Measurements from ENCODE around the gene NDRG2. TPM values are rescaled to one million over a fixed set of nuclear protein-coding genes. Genes with fewer than 3 reads are reported as not detected.

NDRG2 gene
- total and polyA plus RNA-seq, 2 experiments from 2014 or later: 0.28 to 2.8 TPM

DNA sequence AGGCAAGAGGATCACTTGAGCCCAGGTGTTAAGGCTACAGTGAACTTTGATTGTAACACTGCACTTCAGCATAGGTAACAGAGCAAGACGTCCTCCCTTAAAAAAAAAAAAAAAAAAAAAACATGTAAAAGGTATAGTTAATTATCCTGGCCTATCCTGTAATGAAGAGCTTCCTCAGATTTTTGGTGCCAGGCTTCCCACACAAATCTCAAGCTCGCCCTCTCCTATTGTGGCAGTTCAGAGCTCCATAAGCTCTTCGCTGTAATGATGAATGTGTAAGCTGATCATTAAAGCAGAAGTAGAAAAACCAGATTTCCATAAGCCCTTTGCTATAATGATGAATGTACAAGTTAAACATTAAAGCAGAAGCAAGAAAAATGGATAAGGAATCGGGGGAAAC lies 27.7 kb downstream of the NDRG2 start:
- Histone ChIP-seq H3K27me3 (replicated peaks; ENCODE audit: insufficient read depth) (no peaks in the 10 kb centered on the region), H2AFZ (no peak overlapping the region), H3K9ac (no peak overlapping the region), H3F3A (ENCODE audit: insufficient read depth) (peaks cover 23% of the 10 kb centered on the region), H3K36me3 (ENCODE audit: low read depth) (peaks cover 34% of the 10 kb centered on the region), H3K79me2 (ENCODE audit: insufficient read depth) (peaks cover 10% of the 10 kb centered on the region), H3K27ac (no peak overlapping the region), H3K9me2 (ENCODE audit: insufficient read depth) (no peaks in the 10 kb centered on the region), H3K4me1 (ENCODE audit: insufficient read depth) (peaks cover 11% of the 10 kb centered on the region), H3K9me3 (ENCODE audit: low read depth) (no peaks in the 10 kb centered on the region), H3K4me2 (ENCODE audit: unreplicated experiment) (no peak overlapping the region), H4K20me1 (ENCODE audit: insufficient read depth) (no peaks in the 10 kb centered on the region), H3K4me3 (no peak overlapping the region)
- in situ Hi-C loops (cut with MboI): no loop called here
- WGBS, 2 experiments (ENCODE audit: low coverage in 1 of 2, low lambda C conversion rate in 2 of 2, missing lambda C conversion rate in 2 of 2): 75 to 77% methylated on average over 4 of the region's 4 CpGs
- TF ChIP-seq EZH2 (IDR thresholded peaks at IDR 0.05; ENCODE audit: insufficient read depth, poor library complexity, severe bottlenecking) (no peak), EZH2phosphoT487 (IDR thresholded peaks at IDR 0.05; ENCODE audit: insufficient read depth, low read depth) (no peak)
- DNase-seq: no peak

DNA sequence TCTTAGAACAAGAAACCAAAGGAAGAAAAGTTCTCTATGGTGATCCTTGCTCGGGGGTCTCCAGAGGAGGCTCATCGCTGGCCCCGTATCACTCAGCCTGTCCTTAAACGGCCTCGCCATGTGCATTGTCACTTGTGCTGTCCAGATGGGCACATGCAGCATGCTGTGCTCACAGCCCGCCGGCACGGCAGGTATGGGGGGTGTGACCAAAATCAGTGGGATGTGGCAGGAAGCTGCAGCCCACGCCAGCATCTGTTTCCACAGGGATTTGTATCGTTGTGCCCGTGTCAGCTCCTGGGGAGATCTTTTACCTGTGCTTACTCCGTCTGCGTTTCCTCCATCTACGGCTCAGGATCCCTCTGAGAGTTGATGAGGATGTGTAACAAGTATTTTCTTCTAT lies 28.3 kb downstream of the NDRG2 start:
- TF ChIP-seq EZH2phosphoT487 (IDR thresholded peaks at IDR 0.05; ENCODE audit: insufficient read depth, low read depth) (no peak), EZH2 (IDR thresholded peaks at IDR 0.05; ENCODE audit: insufficient read depth, poor library complexity, severe bottlenecking) (no peak)
- no peaks in the 10 kb centered on the region for H3K9me2 ChIP-seq (ENCODE audit: insufficient read depth)
- no peak overlapping the region for H3K9ac ChIP-seq
- peaks cover 16% of the 10 kb centered on the region for H3K79me2 ChIP-seq (ENCODE audit: insufficient read depth)
- H3K4me1 ChIP-seq (ENCODE audit: insufficient read depth): peaks cover 14% of the 10 kb centered on the region
- no peaks in the 10 kb centered on the region for H4K20me1 ChIP-seq (ENCODE audit: insufficient read depth)
- H3K9me3 ChIP-seq (ENCODE audit: low read depth): no peaks in the 10 kb centered on the region
- peaks cover 38% of the 10 kb centered on the region for H3K36me3 ChIP-seq (ENCODE audit: low read depth)
- H3K4me3 ChIP-seq: no peak overlapping the region
- H2AFZ ChIP-seq: no peak overlapping the region
- in situ Hi-C loops (cut with MboI): no loop called here
- H3K27me3 ChIP-seq (replicated peaks; ENCODE audit: insufficient read depth): no peaks in the 10 kb centered on the region
- WGBS, 2 experiments (ENCODE audit: low coverage in 1 of 2, low lambda C conversion rate in 2 of 2, missing lambda C conversion rate in 2 of 2): 89 to 91% methylated on average over 14 of the region's 14 CpGs
- peaks cover 23% of the 10 kb centered on the region for H3F3A ChIP-seq (ENCODE audit: insufficient read depth)
- DNase-seq: no peak
- H3K4me2 ChIP-seq (ENCODE audit: unreplicated experiment): no peak overlapping the region
- H3K27ac ChIP-seq: no peak overlapping the region

DNA sequence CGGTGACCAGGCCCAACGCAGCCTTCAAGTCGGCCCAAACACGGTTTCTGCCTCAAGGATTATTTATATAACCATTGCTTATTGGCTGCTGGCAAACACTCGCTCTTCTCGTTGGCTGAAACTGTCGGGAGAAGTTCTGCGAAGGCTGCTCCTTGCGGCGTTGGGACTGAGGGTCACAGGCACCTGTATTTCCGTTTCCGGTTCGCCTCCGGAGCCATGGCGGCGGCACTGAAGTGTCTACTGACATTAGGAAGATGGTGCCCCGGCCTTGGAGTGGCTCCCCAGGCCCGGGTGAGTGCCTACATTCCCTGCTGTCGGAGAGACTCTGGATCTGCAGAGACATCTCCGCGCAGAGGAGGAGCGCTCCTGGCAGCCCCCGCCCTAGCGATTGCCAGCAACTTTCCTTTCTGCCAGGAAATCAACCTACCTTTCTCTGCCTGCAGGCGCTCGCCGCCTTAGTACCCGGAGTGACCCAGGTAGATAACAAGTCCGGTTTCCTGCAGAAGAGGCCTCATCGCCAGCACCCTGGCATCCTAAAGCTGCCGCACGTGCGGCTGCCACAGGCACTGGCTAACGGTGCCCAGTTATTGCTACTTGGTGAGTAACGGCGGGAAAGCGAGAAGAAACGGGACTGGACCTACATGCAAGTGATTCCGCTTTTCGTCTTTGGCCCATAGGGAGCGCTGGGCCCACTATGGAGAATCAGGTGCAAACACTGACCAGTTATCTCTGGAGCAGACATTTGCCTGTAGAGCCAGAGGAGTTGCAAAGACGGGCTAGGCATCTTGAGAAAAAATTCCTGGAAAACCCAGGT lies 34.9 kb downstream of the NDRG2 start, which contains the start of gene METTL17:
METTL17 (plus strand) TSS at position 194 of the 814 bp plus-strand sequence; CDS start at position 217, 23 bp downstream.
- H4K20me1 ChIP-seq (ENCODE audit: insufficient read depth): no peaks in the 10 kb centered on the region
- H2AFZ ChIP-seq: peak within 1 kb of the TSS; percentile 93
- in situ Hi-C loops (cut with MboI): no loop called here
- H3K9me3 ChIP-seq (ENCODE audit: low read depth): no peaks in the 10 kb centered on the region
- H3K4me3 ChIP-seq: peak within 1 kb of the TSS; percentile 89
- DNase-seq: peak; percentile 99
- peaks cover 28% of the 10 kb centered on the region for H3K79me2 ChIP-seq (ENCODE audit: insufficient read depth)
- 1 to 2% methylated on average over 41 to 42 of the region's 42 CpGs for WGBS, 2 experiments (ENCODE audit: low coverage in 1 of 2, low lambda C conversion rate in 2 of 2, missing lambda C conversion rate in 2 of 2)
- peak within 1 kb of the TSS; percentile 68 for H3K27ac ChIP-seq
- peak within 1 kb of the TSS; percentile 82 for H3K9ac ChIP-seq
- peak within 1 kb of the TSS; percentile 99 for H3K4me2 ChIP-seq (ENCODE audit: unreplicated experiment)
- TF ChIP-seq EZH2phosphoT487 (IDR thresholded peaks at IDR 0.05; ENCODE audit: insufficient read depth, low read depth) (no peak), EZH2 (IDR thresholded peaks at IDR 0.05; ENCODE audit: insufficient read depth, poor library complexity, severe bottlenecking) (no peak)
- H3K36me3 ChIP-seq (ENCODE audit: low read depth): peaks cover 22% of the 10 kb centered on the region; the same call in 1 of the 2 replicates
- no peaks in the 10 kb centered on the region for H3K27me3 ChIP-seq (replicated peaks; ENCODE audit: insufficient read depth)
- peaks cover 26% of the 10 kb centered on the region for H3F3A ChIP-seq (ENCODE audit: insufficient read depth)
- peaks cover 33% of the 10 kb centered on the region for H3K4me1 ChIP-seq (ENCODE audit: insufficient read depth)
- no peaks in the 10 kb centered on the region for H3K9me2 ChIP-seq (ENCODE audit: insufficient read depth)

DNA sequence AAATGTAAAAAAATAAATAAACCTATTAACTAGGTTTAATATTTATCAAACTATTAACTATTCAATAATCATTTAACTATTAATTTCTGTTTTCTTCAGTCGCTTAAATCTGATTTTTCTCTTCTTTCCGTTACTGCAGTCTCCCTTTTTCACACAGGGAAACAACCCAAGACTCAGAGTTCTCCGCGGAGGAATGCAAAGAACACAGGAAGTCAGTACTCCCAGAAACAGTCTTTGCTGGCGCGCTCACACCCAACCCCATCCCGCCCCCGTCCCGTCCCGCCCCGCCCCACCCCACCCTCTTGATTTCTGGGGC lies 35.4 kb downstream of the NDRG2 start:
- peak overlapping the region; percentile 49 for H3K4me3 ChIP-seq
- WGBS, 2 experiments (ENCODE audit: low coverage in 1 of 2, low lambda C conversion rate in 2 of 2, missing lambda C conversion rate in 2 of 2): 0 to 1% methylated on average over 10 to 11 of the region's 11 CpGs
- TF ChIP-seq EZH2phosphoT487 (IDR thresholded peaks at IDR 0.05; ENCODE audit: insufficient read depth, low read depth) (no peak), EZH2 (IDR thresholded peaks at IDR 0.05; ENCODE audit: insufficient read depth, poor library complexity, severe bottlenecking) (no peak)
- H2AFZ ChIP-seq: peak overlapping the region; percentile 60
- H3K4me2 ChIP-seq (ENCODE audit: unreplicated experiment): peak overlapping the region; percentile 75
- no peaks in the 10 kb centered on the region for H4K20me1 ChIP-seq (ENCODE audit: insufficient read depth)
- no peak for DNase-seq
- peaks cover 19% of the 10 kb centered on the region; the same call in 1 of the 2 replicates for H3K36me3 ChIP-seq (ENCODE audit: low read depth)
- H3K4me1 ChIP-seq (ENCODE audit: insufficient read depth): peaks cover 33% of the 10 kb centered on the region
- in situ Hi-C loops (cut with MboI): no loop called here
- H3K27me3 ChIP-seq (replicated peaks; ENCODE audit: insufficient read depth): no peaks in the 10 kb centered on the region
- H3K9ac ChIP-seq: peak overlapping the region; percentile 65
- H3K9me2 ChIP-seq (ENCODE audit: insufficient read depth): no peaks in the 10 kb centered on the region
- peaks cover 28% of the 10 kb centered on the region for H3K79me2 ChIP-seq (ENCODE audit: insufficient read depth)
- peak overlapping the region; percentile 68 for H3K27ac ChIP-seq
- H3K9me3 ChIP-seq (ENCODE audit: low read depth): no peaks in the 10 kb centered on the region
- peaks cover 26% of the 10 kb centered on the region for H3F3A ChIP-seq (ENCODE audit: insufficient read depth)
